C4-2B (cell line): Measurements from ENCODE around the gene C17orf100.

Experiments used
- CTCF ChIP-seq: fragments of 450-650 bp; conservative IDR thresholded peaks from 2 replicates; pipeline ENCODE4 v1.5.1; 2017; ENCODE audit warnings: mild to moderate bottlenecking
- ZFX ChIP-seq: fragments of 450-650 bp; IDR thresholded peaks from 2 replicates; pipeline ENCODE4 v1.6.1; 2017

DNA sequence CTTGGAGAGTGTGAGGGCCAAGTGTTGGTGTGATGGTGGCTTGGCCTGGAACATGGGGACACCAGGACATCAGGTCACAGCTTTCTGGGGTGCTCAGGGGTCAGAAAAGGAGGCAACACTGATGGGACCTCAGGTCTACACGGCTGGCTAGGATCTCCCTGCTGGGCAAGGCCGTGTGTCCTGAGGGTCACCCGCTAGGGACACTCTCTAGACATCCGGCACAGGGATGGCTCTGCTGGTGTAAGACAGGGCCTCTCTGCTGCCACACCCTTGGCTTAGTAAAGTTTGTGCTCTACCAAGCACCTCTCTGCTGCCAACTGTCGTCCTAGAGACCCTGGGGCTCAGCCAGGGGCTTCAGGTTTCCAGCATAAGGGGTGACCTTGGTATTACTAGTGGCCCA lies 45.3 kb downstream of the C17orf100 start:
- TF ChIP-seq CTCF (no peak), ZFX (no peak)
